ENCODE results near the gene PARD3B. TPM values are rescaled to one million over a fixed set of nuclear protein-coding genes. Genes with fewer than 3 reads are reported as not detected.

PARD3B gene
- total RNA-seq, 1 experiment from 2014 or later: 2.0 TPM

- POLR2A ChIA-PET: no interaction called here
- H3K27me3 ChIP-seq (ENCODE audit: insufficient read depth, low read length): no peaks in the 10 kb centered on the region
- no peaks in the 10 kb centered on the region for H4K20me1 ChIP-seq (ENCODE audit: insufficient read depth)
- no peaks in the 10 kb centered on the region for H3K9me2 ChIP-seq (ENCODE audit: insufficient read depth)
- H3K4me3 ChIP-seq (replicated peaks in 1 of 2; ENCODE audit: low read depth in 1 of 2, low read length in 2 of 2): no peak overlapping the region
- H3K9me3 ChIP-seq (ENCODE audit: control insufficient read depth in 1 of 2, insufficient read depth in 1 of 2, low read depth in 1 of 2, low read length in 2 of 2): no peaks in the 10 kb centered on the region
- DNase-seq (ENCODE audit: low read depth, low spot score): no peak
- intact Hi-C loops (cut with micrococcal nuclease): no loop called here
- BruUV-seq (replicated peaks): no TSS peak
- CTCF ChIA-PET: no interaction called here
- no peak for TF ChIP-seq SRF (IDR thresholded peaks at IDR 0.05; ENCODE audit: low read depth)
- TF ChIP-seq EGR1 (IDR thresholded peaks at IDR 0.05; ENCODE audit: low read depth): no peak
- TF ChIP-seq POLR2AphosphoS5 (IDR thresholded peaks at IDR 0.05; ENCODE audit: low read depth, low read length): no peak
- TF ChIP-seq CBX3 (IDR thresholded peaks at IDR 0.05; ENCODE audit: low read depth): no peak
- TF ChIP-seq EZH2phosphoT487 (IDR thresholded peaks at IDR 0.05; ENCODE audit: borderline replicate concordance): no peak
- TF ChIP-seq YY1 (IDR thresholded peaks at IDR 0.05; ENCODE audit: extremely low read depth, insufficient replicate concordance, low read depth, low read length): no peak
- H3K4me2 ChIP-seq (ENCODE audit: low read length): no peak overlapping the region
- no peaks in the 10 kb centered on the region for H3K36me3 ChIP-seq (ENCODE audit: control insufficient read depth in 1 of 2, insufficient read depth in 2 of 2, low read length in 2 of 2)
- ATAC-seq: no peak
- no peak overlapping the region for H3K9ac ChIP-seq (ENCODE audit: low read length)
- RAD21 ChIA-PET (ENCODE audit: low non-redundant PET in 1 of 2, low total read pairs in 2 of 2, uncharacterized antibody in 2 of 2, unreplicated experiment in 2 of 2): no interaction called here
- no peaks in the 10 kb centered on the region for H3K4me1 ChIP-seq (ENCODE audit: control insufficient read depth in 1 of 2, insufficient read depth in 2 of 2, low read length in 2 of 2)
- no peak overlapping the region for H2AFZ ChIP-seq (ENCODE audit: low read depth, low read length, poor library complexity, severe bottlenecking)
- no peaks in the 10 kb centered on the region for H3K79me2 ChIP-seq (ENCODE audit: insufficient read depth, low read length)
- H3K27ac ChIP-seq (ENCODE audit: low read depth, low read length): no peak overlapping the region
Measured at GRCh38 chr2:205439621-205440020, 894.3 kb downstream of the PARD3B start.

GRCh38 chr2:205441524-205441923 lies 896.2 kb downstream of the PARD3B start:
- RAD21 ChIA-PET (ENCODE audit: low non-redundant PET in 1 of 2, low total read pairs in 2 of 2, uncharacterized antibody in 2 of 2, unreplicated experiment in 2 of 2): no interaction called here
- CTCF ChIA-PET: no interaction called here
- Histone ChIP-seq H3K4me3 (replicated peaks in 1 of 2; ENCODE audit: low read depth in 1 of 2, low read length in 2 of 2) (no peak overlapping the region), H3K9ac (ENCODE audit: low read length) (no peak overlapping the region), H3K27ac (ENCODE audit: low read depth, low read length) (no peak overlapping the region), H3K27me3 (ENCODE audit: insufficient read depth, low read length) (no peaks in the 10 kb centered on the region), H3K9me3 (ENCODE audit: control insufficient read depth in 1 of 2, insufficient read depth in 1 of 2, low read depth in 1 of 2, low read length in 2 of 2) (no peaks in the 10 kb centered on the region), H3K79me2 (ENCODE audit: insufficient read depth, low read length) (no peaks in the 10 kb centered on the region), H2AFZ (ENCODE audit: low read depth, low read length, poor library complexity, severe bottlenecking) (no peak overlapping the region), H4K20me1 (ENCODE audit: insufficient read depth) (no peaks in the 10 kb centered on the region), H3K9me2 (ENCODE audit: insufficient read depth) (no peaks in the 10 kb centered on the region), H3K4me2 (ENCODE audit: low read length) (no peak overlapping the region), H3K36me3 (ENCODE audit: control insufficient read depth in 1 of 2, insufficient read depth in 2 of 2, low read length in 2 of 2) (no peaks in the 10 kb centered on the region), H3K4me1 (ENCODE audit: control insufficient read depth in 1 of 2, insufficient read depth in 2 of 2, low read length in 2 of 2) (no peaks in the 10 kb centered on the region)
- intact Hi-C loops (cut with micrococcal nuclease): no loop called here
- POLR2A ChIA-PET: no interaction called here
- BruUV-seq (replicated peaks): no TSS peak
- DNase-seq (ENCODE audit: low read depth, low spot score) (no peak), ATAC-seq (no peak)
- TF ChIP-seq MAX (IDR thresholded peaks at IDR 0.05) (no peak), CTCF (IDR thresholded peaks at IDR 0.05 in 2 of 3, conservative IDR thresholded peaks at IDR 0.05 in 1 of 3; ENCODE audit: borderline replicate concordance in 1 of 3, insufficient read depth in 1 of 3, low read depth in 2 of 3, low read length in 2 of 3) (no peak), CEBPB (IDR thresholded peaks at IDR 0.05; ENCODE audit: low read depth) (no peak), ATF3 (IDR thresholded peaks at IDR 0.05) (no peak), EZH2phosphoT487 (IDR thresholded peaks at IDR 0.05; ENCODE audit: borderline replicate concordance) (no peak), ZFX (IDR thresholded peaks at IDR 0.05) (no peak), SIN3A (IDR thresholded peaks at IDR 0.05; ENCODE audit: low read depth) (no peak)
